GM18520 (cell line): ENCODE data around the gene ACBD4.

ENCODE experiments used
- ATAC-seq: cut with Tn5 transposase; IDR thresholded peaks from one replicate; pipeline ENCODE4 v1.9.1; 2021; ENCODE audit not compliant: unreplicated experiment

The ACBD4 gene, protein sequence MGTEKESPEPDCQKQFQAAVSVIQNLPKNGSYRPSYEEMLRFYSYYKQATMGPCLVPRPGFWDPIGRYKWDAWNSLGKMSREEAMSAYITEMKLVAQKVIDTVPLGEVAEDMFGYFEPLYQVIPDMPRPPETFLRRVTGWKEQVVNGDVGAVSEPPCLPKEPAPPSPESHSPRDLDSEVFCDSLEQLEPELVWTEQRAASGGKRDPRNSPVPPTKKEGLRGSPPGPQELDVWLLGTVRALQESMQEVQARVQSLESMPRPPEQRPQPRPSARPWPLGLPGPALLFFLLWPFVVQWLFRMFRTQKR

DNA sequence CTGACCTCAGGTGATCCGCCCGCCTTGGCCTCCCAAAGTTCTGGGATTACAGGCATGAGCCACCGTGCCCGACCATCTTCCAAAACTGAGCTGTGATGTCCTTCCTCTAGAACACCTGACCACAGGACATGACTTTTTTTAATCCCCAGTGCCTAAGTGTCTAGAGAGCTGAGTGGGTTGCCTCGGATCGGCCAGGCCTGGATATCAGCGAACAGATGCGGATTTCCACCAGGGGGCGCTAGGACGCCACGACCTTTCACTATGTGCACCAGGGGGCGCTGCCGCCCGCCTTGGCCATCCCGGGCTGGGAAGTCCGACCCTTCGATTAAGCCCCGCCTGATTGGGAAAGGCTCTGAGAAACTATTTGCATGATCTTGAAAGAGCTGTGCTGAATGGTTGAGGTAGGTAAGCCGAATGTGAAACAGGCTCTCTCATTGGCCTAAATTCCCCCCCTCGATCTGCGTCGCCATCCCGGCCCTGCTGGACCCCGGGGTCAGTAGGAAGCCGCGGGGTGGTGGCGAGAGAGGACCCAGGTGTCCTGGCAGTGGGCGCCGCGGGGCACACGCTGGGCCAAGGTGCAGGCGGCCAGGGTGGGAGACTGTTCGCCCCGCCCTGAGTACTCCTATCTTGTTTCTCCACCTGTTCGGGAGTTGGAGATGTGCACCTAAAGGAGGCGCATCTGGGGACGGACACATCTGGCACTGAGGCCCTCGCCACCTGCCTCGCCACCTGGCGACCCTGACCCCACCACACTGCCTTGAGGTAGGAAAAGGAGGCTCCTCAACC lies at the start of gene ACBD4:
TSS of gene ACBD4 (plus strand) at position 496 of the 786 bp plus-strand sequence. CDS start 458 bp downstream, outside the sequence.
- ATAC-seq: peak; percentile 80

DNA sequence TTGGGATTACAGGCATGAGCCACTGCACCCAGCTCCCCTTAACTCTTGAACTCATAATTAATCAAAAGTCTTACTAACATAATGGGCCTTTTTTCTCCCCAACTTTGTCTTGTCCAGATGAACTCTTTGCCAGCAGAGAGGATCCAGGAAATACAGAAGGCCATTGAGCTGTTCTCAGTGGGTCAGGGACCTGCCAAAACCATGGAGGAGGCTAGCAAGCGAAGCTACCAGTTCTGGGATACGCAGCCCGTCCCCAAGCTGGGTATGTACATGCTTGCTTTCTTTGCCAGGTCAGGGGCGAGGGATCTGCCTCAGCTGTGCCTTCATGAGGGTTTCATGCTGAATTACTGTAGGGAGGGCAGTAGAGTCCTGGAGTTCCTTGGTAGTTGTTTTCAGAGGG lies 49.1 kb upstream of the ACBD4 start:
- ATAC-seq: no peak

DNA sequence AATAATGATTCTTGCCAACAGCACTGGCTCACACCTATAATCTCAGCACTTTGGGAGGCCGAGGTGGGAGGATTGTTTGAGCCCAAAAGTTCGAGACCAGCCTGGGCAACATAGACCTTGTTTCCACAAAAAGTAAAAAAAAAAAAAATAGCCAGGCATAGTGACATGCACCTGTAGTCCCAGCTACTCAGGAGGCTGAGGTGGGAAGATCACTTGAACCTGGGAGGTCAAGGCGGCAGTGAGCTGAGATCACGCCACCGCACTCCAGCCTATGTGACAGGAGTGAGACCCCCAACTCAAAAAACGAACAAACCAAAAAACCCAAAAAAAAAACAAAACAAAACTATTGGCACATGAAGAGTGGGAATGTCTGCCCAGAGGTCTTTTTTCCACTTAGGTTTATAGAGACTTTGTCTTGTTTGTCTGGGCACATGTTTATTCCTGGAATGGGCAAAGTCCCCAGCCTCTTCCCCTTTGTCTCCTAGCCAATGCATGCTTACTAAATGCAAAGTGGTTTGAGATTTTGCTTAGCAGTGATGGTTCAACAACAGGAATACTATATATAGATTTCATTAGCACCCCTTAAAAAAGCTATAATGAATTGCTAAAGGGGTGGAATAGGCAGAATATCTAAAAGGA lies 48.5 kb upstream of the ACBD4 start:
- no peak for ATAC-seq

DNA sequence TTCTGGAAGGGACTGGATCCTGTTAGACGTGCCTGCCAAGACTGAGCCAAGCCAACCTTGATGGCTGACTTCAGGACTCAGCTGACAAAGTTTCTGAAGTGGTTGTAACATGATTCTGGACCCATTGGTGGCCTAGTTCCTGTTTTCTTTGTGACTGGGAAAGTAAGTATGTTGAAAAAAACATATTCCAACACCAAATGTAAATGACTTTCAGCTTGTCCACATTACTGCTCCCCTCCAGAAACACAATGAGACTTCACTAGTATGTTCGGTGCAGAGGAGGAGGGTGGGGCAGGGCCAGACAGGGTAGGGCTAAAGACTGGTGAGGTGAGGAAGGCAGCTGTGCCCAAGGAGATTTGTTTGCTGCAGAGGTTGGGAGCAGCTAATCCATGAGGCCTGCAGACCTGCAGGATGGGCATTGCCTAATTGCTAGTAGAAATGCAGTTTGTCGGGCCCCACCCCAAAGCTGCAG lies 47.9 kb upstream of the ACBD4 start:
- ATAC-seq: no peak

DNA sequence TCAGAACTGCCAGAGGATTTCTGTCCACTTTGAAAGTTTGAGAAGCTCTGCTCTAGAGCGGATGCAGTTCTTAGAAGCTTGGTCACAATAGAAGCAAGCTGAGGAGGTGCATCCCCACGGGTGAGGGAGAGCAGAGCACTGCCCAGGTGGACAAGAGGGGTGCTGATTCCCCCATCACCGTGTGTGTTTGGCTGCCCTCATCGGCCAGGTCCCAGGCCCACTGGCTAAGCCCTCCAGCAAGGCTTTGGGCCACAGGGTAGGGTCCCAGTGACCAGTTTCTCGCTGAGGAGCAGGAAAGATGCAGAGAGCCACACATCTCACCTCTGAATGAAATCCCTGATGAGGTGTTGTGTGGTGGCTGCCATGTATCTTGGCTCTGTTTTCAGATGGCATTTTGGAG lies 47.5 kb upstream of the ACBD4 start:
- no peak for ATAC-seq

DNA sequence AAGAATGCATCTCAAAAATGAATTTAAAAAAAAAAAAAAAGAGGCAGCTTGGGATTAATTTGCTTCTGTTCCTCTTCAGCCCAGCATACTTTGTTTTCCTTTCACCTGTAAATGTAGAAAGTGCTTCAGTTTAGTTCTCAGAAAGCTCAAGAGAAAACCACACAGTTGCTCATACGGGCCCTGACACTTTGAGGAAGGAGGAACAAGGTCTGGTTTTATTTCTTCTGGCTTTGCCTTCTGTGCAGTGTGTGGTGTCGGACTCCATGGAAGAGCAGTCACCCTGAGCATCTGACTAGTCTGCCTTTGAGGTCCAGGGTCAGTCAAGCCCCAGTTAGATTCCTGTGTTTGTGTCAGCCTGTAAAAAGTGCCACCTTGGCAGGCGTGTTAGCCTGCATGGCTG lies 46.7 kb upstream of the ACBD4 start:
- no peak for ATAC-seq

DNA sequence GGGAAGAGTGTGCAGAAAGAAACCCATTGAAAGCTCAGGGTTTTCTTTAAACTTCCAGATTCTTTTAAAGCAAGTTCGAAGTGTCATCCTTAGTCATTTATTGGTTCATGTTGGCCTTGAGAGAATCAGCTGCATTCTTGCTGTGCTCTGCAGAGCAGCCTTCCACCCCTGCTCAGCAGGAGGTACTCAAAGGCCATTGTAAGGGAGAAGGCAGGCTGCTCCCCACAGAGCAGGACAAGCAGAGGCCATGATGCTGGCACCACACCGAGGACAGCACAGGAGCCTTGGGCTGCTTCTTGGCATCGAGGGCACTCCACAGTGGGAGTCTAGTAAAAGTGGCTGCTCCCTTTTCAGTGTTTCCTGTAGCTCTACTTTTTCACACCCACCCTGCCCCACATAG lies 44.8 kb upstream of the ACBD4 start:
- no peak for ATAC-seq

DNA sequence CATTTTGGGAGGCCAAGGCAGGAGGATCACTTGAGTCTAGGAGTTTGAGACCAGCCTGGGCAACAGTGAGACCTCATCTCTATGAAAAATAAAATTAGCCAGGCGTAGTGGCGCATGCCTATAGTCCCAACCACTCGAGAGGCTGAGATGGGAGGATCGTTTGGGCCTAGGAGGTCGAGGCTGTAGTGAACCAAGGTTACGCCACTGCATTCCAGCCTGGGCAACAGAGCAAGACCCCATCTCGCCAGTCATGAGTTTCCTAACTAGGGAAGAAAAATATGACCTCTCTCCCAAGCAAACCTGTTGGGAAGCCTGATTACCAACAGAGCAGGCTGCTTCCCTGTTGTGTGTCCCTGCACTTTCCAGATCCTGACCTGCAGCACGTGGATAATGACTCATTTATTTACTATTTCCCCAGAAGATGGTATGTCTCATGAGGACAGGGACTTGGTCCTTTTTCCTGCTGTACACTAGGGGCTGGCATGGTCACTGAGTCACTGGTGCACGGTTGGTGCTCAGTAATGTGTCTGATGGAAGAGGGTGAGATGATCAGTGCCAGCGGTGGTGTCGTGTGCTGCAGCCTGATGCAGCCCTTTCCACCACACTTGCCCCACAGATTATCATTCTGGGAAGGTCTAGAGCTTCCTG lies 43.6 kb upstream of the ACBD4 start:
- no peak for ATAC-seq

DNA sequence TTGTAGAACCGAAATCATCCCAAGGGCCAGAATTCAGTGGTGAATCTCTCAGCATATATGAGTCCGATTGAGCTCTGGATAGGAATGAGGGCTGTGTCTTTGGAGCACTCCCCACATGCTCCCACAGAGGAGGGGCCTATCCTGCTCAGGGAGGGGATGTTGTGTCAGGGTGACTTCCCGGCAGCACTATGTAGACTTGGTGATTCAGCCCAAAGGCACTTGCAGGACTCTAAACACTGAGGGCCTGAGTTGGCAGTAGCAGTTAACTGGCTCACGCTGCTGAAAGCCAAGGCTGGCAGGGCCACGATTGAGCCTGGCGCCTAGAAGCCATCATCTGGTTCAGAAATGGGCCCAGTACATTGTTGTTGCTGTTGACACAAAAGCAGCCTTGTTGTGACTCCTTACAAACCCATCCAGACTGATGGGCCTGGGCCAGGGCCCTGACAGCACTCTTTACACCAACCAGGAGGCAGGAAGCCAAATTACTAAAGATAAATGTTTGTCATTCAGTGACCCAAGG lies 42.5 kb upstream of the ACBD4 start:
- no peak for ATAC-seq

DNA sequence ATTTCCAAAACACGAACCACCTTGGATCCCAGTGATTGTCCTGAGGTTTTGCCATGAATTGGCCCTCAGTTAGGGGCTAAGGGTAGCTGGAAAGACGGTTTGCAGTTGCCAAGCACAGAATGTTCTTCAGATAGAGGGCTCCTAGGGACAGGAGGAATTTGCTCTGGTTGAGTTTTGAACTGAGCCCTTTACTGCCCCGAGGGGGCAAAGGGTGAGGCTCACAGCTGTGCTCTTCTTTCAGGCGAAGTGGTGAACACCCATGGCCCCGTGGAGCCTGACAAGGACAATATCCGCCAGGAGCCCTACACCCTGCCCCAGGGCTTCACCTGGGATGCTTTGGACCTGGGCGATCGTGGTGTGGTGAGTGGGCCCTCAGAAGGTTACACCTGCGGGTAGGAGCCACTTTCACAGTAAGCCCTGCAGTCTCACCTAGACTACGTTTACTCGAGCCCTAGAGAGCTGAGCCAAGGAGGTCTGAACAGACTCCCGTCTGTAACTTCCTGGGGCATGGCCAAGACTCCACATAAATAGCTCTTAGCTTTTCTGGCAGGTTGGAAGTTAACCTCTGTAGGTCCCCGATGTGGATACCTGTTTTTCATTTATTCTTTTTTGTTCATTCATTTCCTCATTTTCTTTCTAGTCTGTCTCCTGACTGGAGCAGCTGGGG lies 41.9 kb upstream of the ACBD4 start:
- ATAC-seq: no peak

DNA sequence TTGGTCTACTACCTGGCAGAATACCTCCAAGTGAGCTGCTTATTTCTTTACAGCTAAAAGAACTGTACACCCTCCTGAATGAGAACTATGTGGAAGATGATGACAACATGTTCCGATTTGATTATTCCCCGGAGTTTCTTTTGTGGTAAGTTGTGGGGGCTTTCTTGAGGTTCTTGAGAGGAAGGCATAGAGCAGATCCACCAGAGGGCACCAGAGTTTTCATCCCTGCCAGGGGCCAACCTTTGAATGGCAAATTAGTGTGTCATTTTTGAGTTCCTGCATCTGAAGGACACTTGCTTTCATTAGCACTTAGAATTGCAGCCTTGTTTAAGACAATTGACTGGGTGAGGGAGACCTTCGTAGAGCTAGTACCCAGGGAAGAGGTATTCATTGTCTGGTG lies 39.3 kb upstream of the ACBD4 start:
- ATAC-seq: no peak

DNA sequence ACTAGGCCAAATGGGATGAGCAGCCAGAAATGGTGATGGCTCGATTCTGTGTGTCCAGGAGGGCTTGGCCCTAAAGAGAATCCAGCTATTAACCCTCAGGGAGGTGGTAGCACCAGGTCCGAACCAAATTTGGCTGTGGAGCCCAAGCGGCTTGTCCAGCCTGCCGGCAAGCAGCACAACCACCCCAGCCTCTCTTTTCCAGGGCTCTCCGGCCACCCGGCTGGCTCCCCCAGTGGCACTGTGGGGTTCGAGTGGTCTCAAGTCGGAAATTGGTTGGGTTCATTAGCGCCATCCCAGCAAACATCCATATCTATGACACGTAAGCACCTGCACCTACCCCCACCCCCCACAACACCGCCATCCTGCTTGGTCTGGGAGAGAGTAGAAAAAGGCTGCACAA lies 38.6 kb upstream of the ACBD4 start:
- no peak for ATAC-seq

DNA sequence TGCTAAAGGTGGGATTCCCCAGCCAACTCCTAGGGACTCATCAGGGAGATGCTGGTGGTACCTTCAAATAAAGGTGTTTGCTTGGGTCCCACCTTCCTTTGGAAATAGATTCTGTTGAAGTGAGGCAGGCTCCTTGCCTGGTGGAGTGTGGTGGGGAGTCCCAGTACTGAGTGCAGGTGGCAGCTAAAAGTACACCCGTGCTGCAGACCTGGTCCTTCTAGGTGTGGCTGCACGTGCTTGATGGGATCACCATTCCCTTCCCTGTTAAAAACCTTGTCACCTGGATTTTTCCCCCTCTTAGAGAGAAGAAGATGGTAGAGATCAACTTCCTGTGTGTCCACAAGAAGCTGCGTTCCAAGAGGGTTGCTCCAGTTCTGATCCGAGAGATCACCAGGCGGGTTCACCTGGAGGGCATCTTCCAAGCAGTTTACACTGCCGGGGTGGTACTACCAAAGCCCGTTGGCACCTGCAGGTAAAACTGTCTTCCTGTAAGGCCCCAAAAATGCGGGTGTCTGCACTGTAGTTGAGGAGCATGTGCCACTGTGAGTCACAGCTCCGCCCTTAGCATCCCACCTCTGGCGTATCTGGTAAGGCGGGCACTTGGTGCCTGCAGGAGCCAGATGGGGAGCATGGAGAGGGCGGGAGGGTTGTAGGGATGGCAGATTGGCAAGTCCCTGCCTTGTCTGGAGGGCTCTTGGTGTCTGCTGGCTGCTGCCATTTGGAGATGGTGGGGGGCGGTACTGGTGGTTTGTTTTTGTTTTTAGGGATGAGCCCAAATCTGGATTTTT lies 37.2 kb upstream of the ACBD4 start:
- ATAC-seq: no peak

DNA sequence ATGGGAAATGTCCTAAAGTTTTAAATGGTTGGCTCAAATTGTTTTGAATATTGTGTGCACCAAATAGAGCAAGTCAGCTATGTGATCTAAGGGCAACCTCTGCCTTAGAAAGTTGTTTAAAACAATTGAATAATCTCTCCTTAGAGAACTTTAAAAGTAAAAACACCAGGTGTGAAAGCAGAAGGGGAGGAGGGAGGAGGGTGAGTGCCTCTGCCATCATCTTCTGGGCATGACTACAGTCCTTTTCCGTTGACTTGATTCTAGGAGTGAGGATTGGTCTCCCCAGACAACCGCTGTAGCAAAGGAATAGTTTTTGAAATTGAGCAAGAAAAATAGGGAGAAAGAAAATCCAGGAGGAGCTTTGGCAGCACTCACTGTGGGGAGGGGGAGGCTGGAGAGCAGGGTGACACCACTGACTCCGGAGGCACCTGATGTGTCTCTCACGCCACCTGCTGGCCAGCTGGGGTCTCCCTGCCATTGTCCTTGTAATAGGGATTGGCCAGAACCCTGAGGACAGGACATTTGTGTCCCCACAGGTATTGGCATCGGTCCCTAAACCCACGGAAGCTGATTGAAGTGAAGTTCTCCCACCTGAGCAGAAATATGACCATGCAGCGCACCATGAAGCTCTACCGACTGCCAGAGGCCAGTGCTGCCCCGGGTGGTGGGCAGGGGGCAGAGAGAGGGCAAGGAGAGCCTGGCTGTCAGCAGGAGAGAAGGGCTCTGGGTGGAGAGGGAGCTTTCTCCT lies 36.4 kb upstream of the ACBD4 start:
- ATAC-seq: no peak

DNA sequence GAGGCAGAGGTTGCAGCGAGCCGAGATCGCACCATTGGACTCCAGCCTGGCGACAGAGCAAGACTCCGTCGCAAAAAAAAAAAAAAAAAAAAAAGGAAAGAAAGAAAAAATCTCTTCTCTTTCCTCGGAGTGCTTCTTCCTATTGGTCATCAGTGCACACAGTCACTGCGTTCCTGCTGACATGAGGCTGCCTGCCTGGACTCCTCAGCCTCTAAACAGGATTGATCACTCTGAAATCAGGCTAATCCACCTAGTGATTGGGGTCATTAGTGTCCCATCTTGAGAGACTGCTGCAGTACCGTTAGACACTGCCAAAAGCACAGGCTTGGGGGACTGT lies 34.0 kb upstream of the ACBD4 start:
- ATAC-seq: no peak

DNA sequence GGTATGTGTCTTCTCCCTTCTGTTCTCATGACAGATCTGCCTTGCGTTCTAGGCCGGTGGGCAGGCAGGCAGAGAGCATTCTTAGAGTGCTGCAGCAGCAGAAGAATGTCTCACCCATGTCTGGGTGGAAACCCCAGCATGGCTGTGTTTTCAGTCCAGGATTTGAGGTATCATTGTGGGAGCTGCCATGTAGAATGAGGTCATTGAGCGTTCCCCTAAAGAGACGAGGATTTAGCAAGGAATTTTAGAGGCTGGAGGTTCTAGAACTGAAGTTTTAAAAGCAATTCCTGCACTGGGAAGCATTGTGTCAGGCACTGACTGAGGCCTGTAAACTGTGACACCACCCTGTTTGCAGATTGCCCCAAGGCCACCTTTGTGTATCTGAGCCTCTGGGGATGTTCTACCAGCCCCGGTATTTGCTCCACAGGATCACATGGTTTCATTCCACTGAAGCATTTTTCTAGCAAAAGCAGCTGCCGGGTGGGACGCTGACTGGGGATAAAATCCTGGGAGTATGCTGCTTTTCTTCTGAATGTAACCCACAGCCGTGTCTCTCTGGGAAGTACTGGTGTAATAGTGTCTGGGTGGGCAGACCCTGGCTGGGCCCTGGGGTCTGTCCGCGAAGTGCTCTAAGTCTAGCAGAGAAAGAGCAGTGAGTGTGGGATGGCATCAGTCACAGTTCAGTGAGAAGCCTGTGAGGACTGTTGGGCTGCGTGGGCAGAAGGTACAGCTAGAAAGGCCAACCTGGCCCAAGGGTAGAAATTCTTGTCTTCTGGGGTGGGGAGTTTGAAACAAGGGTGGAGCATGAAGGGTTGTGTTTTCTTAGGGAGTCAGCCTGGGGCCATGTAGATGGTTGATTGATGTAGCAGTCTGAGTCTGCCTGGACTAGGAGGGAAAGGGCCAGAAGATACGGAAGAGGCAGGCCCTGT lies 33.3 kb upstream of the ACBD4 start:
- no peak for ATAC-seq

DNA sequence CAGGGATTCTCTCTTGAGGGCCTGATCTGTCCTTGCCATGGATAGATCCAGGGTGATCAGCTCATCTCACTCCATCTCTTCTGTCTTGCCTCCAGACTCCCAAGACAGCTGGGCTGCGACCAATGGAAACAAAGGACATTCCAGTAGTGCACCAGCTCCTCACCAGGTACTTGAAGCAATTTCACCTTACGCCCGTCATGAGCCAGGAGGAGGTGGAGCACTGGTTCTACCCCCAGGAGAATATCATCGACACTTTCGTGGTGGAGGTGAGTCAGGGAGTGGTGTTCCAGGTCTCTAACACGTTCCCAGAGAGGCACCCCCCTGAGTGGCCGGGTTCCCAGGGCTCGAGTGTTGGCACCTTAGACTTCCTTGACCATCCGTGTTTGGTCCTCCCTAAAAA lies 32.6 kb upstream of the ACBD4 start:
- no peak for ATAC-seq

DNA sequence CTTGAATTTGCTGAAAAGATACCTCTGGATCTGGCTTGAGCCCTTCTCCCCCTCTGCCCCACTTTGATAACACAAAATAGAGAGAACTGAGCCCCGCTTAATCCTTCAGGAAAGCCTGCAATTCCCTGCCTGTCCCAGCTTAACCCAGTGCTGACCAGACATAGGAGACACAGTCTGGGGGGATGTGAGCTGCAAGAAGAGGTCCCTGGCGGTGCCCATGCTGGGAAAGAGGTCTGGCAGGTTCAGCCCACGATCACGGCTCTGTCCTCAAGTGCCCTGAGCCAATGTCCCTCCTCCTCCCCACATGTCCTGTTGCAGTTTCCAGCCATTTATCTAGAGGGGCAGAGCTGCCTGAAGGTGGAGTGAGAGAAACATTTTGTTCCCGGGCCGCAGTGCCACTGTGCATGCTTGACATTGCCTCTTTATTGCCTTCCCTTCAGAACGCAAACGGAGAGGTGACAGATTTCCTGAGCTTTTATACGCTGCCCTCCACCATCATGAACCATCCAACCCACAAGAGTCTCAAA lies 32.2 kb upstream of the ACBD4 start:
- ATAC-seq: no peak
